A549 (cell line): ENCODE results near the gene CSPG4.

ENCODE experiments used
- CEBPB ChIP-seq, 2 experiments: fragments of >200 bp in 1 of 2; sonication (Bioruptor Twin) in 1 of 2; formaldehyde crosslinking in 1 of 2; IDR thresholded peaks; 2 replicates each; pipeline ENCODE4 v1.6.1; 2012 to 2016
- NR3C1 ChIP-seq: fragments of >200 bp; sonication (Bioruptor Twin); formaldehyde crosslinking; IDR thresholded peaks from 3 replicates; pipeline ENCODE4 v1.6.1; 2017
- PHF8 ChIP-seq: fragments of 200-600 bp; sonication (generic); IDR thresholded peaks from 2 replicates; pipeline ENCODE4 v1.6.1; 2016; ENCODE audit warnings: low read depth, mild to moderate bottlenecking, antibody characterized with exemption, moderate library complexity, borderline replicate concordance

DNA sequence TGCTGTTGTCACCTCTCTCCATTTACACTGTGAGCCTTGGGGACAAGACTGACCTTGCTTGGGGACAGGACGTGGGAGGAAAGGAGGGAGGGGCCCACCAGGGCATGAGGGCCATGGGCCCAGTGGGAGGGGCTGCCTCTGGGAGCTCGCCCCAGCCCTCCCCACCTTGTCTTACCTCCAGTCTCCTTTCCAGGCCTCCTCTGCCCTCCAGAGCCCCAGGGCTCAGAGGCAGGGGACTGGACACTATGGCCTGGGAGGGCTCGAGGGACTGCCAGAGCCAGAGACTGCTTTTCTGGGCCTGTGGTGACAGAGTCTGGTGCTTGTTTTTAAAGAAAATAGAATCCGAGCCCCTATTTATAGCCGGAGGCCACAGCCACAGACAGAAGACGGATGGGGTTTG is 10.2 kb downstream of the CSPG4 start:
- TF ChIP-seq CEBPB (IDR thresholded peaks at IDR 0.05) (no peak), PHF8 (no peak), NR3C1 (no peak)
